Measurements from ENCODE around the gene ABLIM2. TPM values are rescaled to one million over a fixed set of nuclear protein-coding genes. Genes with fewer than 3 reads are reported as not detected.

Gene ABLIM2
- total and polyA plus RNA-seq, 2 of the 13 experiments (the other 11 are each of a cell fraction or from before 2014, with no cell fraction given), result 0.20 to 0.37 TPM

DNA sequence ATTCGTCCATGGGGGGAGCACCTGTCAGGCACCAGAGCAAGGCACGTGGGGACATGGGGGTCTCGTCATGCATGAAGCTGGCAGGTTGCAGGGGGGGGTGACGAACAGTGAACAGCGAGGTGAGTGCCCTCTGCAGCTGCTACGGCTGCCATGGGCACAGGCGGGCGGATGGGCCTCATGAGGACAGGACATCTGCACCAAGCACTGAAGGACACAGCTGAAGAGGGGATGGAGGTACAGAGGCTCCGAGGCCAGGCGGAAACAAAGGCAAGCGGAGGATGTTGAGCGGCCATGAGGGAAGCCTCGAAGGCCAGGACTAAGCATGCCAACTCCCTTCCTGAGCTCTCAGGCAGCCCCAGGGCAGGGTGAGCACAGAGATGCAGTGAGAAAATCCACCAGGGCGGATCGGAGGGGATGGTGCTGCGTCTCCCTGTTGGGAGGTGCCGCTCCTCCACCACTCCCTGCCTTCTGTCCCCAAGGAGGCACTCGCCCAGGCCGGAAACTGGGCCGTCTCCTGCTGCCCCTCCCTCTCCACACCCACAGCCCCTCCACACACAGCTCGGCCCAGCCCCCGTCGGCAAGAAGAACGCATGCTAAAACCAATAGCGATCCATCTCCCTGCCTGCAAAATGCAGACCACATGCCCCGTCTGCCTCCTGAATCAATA, 24.6 kb downstream of the ABLIM2 start:
- no TSS peak for BruUV-seq (replicated peaks)
- 40% methylated on average over 22 of the region's 26 CpGs for WGBS (ENCODE audit: low lambda C conversion rate)
- in situ Hi-C loops (cut with HindIII; ENCODE audit: extremely low pct_ligation_motif_present, low pct_unique_long_range_greater_than_20kb), result no loop called here
- POLR2A ChIA-PET, result no interaction called here
- H3K36me3 ChIP-seq (replicated peaks in 1 of 2; ENCODE audit: control insufficient read depth in 1 of 2, insufficient read depth in 2 of 2, low read length in 2 of 2), result no peaks in the 10 kb centered on the region
- intact Hi-C loops (cut with micrococcal nuclease; ENCODE audit: unreplicated experiment), result no loop called here
- CTCF ChIA-PET (ENCODE audit: low intra/inter-chr PET ratio, low total read pairs), result no interaction called here
- no peaks in the 10 kb centered on the region for H3K9me3 ChIP-seq (ENCODE audit: low read length)
- H3K27me3 ChIP-seq (ENCODE audit: control insufficient read depth in 1 of 2, insufficient read depth in 2 of 2, low read length in 2 of 2), result peaks cover 5 to 53% of the 10 kb centered on the region in 2 experiments; a peak in 3 of 5 replicates
- H3K4me3 ChIP-seq (replicated peaks in 1 of 3; ENCODE audit: insufficient read depth in 1 of 3, low read depth in 2 of 3, low read length in 3 of 3), result no peak overlapping the region
- H4K20me1 ChIP-seq (ENCODE audit: insufficient read depth, low read length), result no peaks in the 10 kb centered on the region
- no peak overlapping the region for H3K9ac ChIP-seq (ENCODE audit: insufficient read depth, low read depth, low read length)
- DNase-seq (ENCODE audit: low spot score), result no peak
- no peaks in the 10 kb centered on the region for H3K79me2 ChIP-seq (ENCODE audit: insufficient read depth, low read length)
- H2AFZ ChIP-seq (ENCODE audit: low read length), result no peak overlapping the region
- no peaks in the 10 kb centered on the region for H3K4me1 ChIP-seq (ENCODE audit: insufficient read depth, low read length)
- no peak for ATAC-seq
- no peak overlapping the region for H3K27ac ChIP-seq (ENCODE audit: extremely low read length, insufficient read depth, low read length)
- TF ChIP-seq PRMT3 (CRISPR knock-in tag; IDR thresholded peaks at IDR 0.05; ENCODE audit: borderline replicate concordance, low read depth), result no peak
- TF ChIP-seq ZNF230 (CRISPR knock-in tag; IDR thresholded peaks at IDR 0.05), result no peak
- no peak for TF ChIP-seq ZNF136 (CRISPR knock-in tag; IDR thresholded peaks at IDR 0.05; ENCODE audit: low read depth)
- no peak for TF ChIP-seq PHF20 (CRISPR knock-in tag; IDR thresholded peaks at IDR 0.05)
- TF ChIP-seq, protein P1, sequence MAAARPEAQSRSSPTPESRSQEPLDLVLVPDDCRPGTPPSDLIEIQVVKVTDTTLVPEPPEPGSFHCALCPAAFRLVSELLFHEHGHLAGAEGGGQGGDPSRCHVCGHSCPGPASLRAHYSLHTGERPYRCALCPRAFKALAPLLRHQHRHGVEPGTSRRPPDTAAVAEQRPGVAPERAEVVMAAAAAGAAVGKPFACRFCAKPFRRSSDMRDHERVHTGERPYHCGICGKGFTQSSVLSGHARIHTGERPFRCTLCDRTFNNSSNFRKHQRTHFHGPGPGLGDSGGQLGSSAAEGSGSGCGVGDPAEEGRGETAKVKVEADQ (CRISPR knock-in tag; IDR thresholded peaks at IDR 0.05; ENCODE audit: borderline replicate concordance), result no peak
- no peak for TF ChIP-seq ZNF282 (IDR thresholded peaks at IDR 0.05; ENCODE audit: partially characterized antibody)
- TF ChIP-seq HDAC2 (CRISPR knock-in tag; IDR thresholded peaks at IDR 0.05), result no peak
- no peak for TF ChIP-seq ZNF556 (CRISPR knock-in tag; IDR thresholded peaks at IDR 0.05; ENCODE audit: borderline replicate concordance)
- no peak for TF ChIP-seq ZNF749 (CRISPR knock-in tag; IDR thresholded peaks at IDR 0.05; ENCODE audit: borderline replicate concordance)
- no peak for TF ChIP-seq PHF5A (CRISPR knock-in tag; IDR thresholded peaks at IDR 0.05; ENCODE audit: low read depth, unreplicated experiment)
- no peak for TF ChIP-seq STAT5B (CRISPR knock-in tag; IDR thresholded peaks at IDR 0.05)
- TF ChIP-seq NAIF1 (CRISPR knock-in tag; IDR thresholded peaks at IDR 0.05; ENCODE audit: borderline replicate concordance), result no peak
- TF ChIP-seq SCMH1 (CRISPR knock-in tag; IDR thresholded peaks at IDR 0.05; ENCODE audit: borderline replicate concordance), result no peak
- no peak overlapping the region for H3K4me2 ChIP-seq (ENCODE audit: low read depth, low read length)
- no peak for FAIRE-seq

Measured in HepG2 (cell line).